PC-3 (cell line): Measurements from ENCODE around the gene BACH2. TPM values are rescaled to one million over a fixed set of nuclear protein-coding genes. Genes with fewer than 3 reads are reported as not detected.

Experiments
- ATAC-seq: fragments of 200-7000 bp; cut with Tn5 transposase; 2 replicates; pipeline ENCODE4 v1.9.1; 2020; ENCODE audit warnings: mild to moderate bottlenecking, moderate library complexity
- BruUV-seq: library from RNA; stranded (reverse); fragments of 400-500 nt; replicated peaks from 2 replicates; lab custom pipeline; 2021; lab: Mats Ljungman, UMichigan
- CTCF ChIA-PET: fragments of 300-600 bp; sonication (Branson Sonifier 250); formaldehyde crosslinking; loops from one replicate; lab custom pipeline; 2022; ENCODE audit warnings: antibody characterized with exemption; lab: Charles Lee
- POLR2A ChIA-PET: fragments of 300-600 bp; sonication (Branson Sonifier 250); formaldehyde crosslinking; loops from one replicate; lab custom pipeline; 2022; ENCODE audit warnings: antibody characterized with exemption; ENCODE audit not compliant: unreplicated experiment; lab: Charles Lee
- DNase-seq: peaks from one replicate; pipeline ENCODE4 v3.0.0-alpha.2; 2015
- H2AFZ ChIP-seq: fragments of 300-600 bp; sonication (generic); 2 replicates; pipeline ENCODE4 v1.6.0; 2016; ENCODE audit warnings: antibody characterized with exemption, low read length
- H3F3A ChIP-seq: fragments of 300-600 bp; sonication (generic); one replicate; pipeline ENCODE4 v1.6.0; 2017; ENCODE audit warnings: antibody characterized with exemption, low read length, control low read depth, mild to moderate bottlenecking; ENCODE audit not compliant: unreplicated experiment
- H3K27ac ChIP-seq: fragments of 300-600 bp; sonication (generic); 2 replicates; pipeline ENCODE4 v1.5.1; 2016; ENCODE audit warnings: mild to moderate bottlenecking, low read length
- H3K27me3 ChIP-seq: fragments of 300-600 bp; sonication (generic); 2 replicates; pipeline ENCODE4 v1.6.1; 2016; ENCODE audit warnings: low read length, mixed read lengths
- H3K36me3 ChIP-seq: fragments of 300-600 bp; sonication (generic); 2 replicates; pipeline ENCODE4 v1.6.1; 2016; ENCODE audit warnings: low read depth, mixed run types, low read length, mixed read lengths
- H3K4me1 ChIP-seq: fragments of 300-600 bp; sonication (generic); 2 replicates; pipeline ENCODE4 v1.5.1; 2016; ENCODE audit warnings: low read length; ENCODE audit not compliant: insufficient read depth
- H3K4me2 ChIP-seq: fragments of 300-600 bp; sonication (generic); 2 replicates; pipeline ENCODE4 v1.6.0; 2016; ENCODE audit warnings: low read length
- H3K4me3 ChIP-seq: fragments of 300-600 bp; sonication (generic); 2 replicates; pipeline ENCODE4 v1.5.1; 2016; ENCODE audit warnings: mild to moderate bottlenecking, low read length, mixed read lengths
- H3K79me2 ChIP-seq: fragments of 300-600 bp; sonication (generic); 2 replicates; pipeline ENCODE4 v1.6.1; 2017; ENCODE audit warnings: low read length, mixed read lengths
- H3K9ac ChIP-seq: fragments of 300-600 bp; sonication (generic); 2 replicates; pipeline ENCODE4 v1.6.0; 2016; ENCODE audit warnings: mild to moderate bottlenecking, low read length
- H3K9me2 ChIP-seq: fragments of 300-600 bp; sonication (generic); replicated peaks from 2 replicates; pipeline ENCODE4 v1.6.1; 2016; ENCODE audit warnings: mixed run types, low read length, mixed read lengths
- H3K9me3 ChIP-seq: fragments of 300-600 bp; sonication (generic); 2 replicates; pipeline ENCODE4 v1.6.1; 2016; ENCODE audit warnings: low read length, mixed read lengths
- H4K20me1 ChIP-seq: fragments of 300-600 bp; sonication (generic); 2 replicates; pipeline ENCODE4 v1.6.1; 2016; ENCODE audit warnings: low read length, mixed read lengths
- CTCF ChIP-seq: fragments of 300-600 bp; sonication (generic); conservative IDR thresholded peaks from 2 replicates; pipeline ENCODE4 v1.5.1; 2017; ENCODE audit warnings: antibody characterized with exemption, low read depth, mild to moderate bottlenecking, low read length
- EZH2 ChIP-seq: fragments of 300-600 bp; sonication (generic); IDR thresholded peaks from one replicate; pipeline ENCODE4 v1.6.1; 2017; ENCODE audit warnings: antibody characterized with exemption, mild to moderate bottlenecking, low read length; ENCODE audit not compliant: unreplicated experiment
- EZH2phosphoT487 ChIP-seq: fragments of 300-600 bp; sonication (generic); IDR thresholded peaks from 2 replicates; pipeline ENCODE4 v1.6.1; 2018; ENCODE audit warnings: mild to moderate bottlenecking, antibody characterized with exemption, low read length, borderline replicate concordance
- intact Hi-C: fragments of 100-400 bp; cut with micrococcal nuclease; formaldehyde crosslinking; loops from 2 replicates; pipeline ENCODE4 v1.9.0; 2023
- total RNA-seq: library from RNA; depleted of rRNA; stranded (reverse); fragments of >200 nt; gene quantifications from 2 replicates; pipeline ENCODE4 v1.2.3, GENCODE V29; 2014

BACH2 gene
- total RNA-seq, 1 experiment from 2014 or later: 7.0 TPM

GRCh38 chr6:90216072-90216977 is 80.3 kb downstream of the BACH2 start:
- no peaks in the 10 kb centered on the region for H3K79me2 ChIP-seq
- no TSS peak for BruUV-seq
- DNase-seq: no peak
- H3F3A ChIP-seq: no peaks in the 10 kb centered on the region
- H4K20me1 ChIP-seq: no peaks in the 10 kb centered on the region
- intact Hi-C loops: loop anchor here (5.0 kb wide), 2 partner anchors 36 to 261 kb away; no protein-coding TSS in a partner anchor
- H3K4me3 ChIP-seq: no peak overlapping the region
- ATAC-seq: no peak
- no peaks in the 10 kb centered on the region for H3K27me3 ChIP-seq
- H3K9me2 ChIP-seq: no peaks in the 10 kb centered on the region
- TF ChIP-seq CTCF (no peak), EZH2 (no peak), EZH2phosphoT487 (no peak)
- H3K9ac ChIP-seq: no peak overlapping the region
- no peaks in the 10 kb centered on the region for H3K9me3 ChIP-seq
- H3K27ac ChIP-seq: no peak overlapping the region
- peaks cover 52% of the 10 kb centered on the region for H3K4me1 ChIP-seq
- no peak overlapping the region for H2AFZ ChIP-seq
- H3K36me3 ChIP-seq: no peaks in the 10 kb centered on the region
- no peak overlapping the region for H3K4me2 ChIP-seq
- POLR2A ChIA-PET: no interaction called here
- CTCF ChIA-PET: no interaction called here

DNA sequence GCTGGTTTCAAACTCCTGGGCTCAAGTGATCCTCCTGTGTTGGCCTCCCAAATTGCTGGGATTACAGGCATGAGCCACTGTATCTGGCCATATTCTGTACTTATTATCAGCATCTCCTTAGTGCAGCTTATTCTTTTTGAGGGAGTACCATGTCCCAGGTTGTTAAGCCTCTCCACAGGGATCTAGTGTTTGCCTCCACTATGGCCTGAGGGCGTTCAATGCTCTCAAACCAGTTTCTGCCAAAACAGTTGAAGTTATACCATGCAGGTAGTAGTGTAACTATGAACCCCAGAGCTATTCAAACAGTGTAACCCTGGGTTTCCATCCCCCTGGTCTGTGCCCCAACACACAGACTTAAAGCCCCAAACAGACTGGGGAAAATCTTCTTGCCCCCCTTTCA is 81.7 kb downstream of the BACH2 start:
- Histone ChIP-seq H3K9me3 (no peaks in the 10 kb centered on the region), H3K79me2 (no peaks in the 10 kb centered on the region), H3K9me2 (no peaks in the 10 kb centered on the region), H3K4me3 (no peak overlapping the region), H2AFZ (no peak overlapping the region), H3K4me2 (no peak overlapping the region), H3K9ac (no peak overlapping the region), H4K20me1 (no peaks in the 10 kb centered on the region), H3K36me3 (no peaks in the 10 kb centered on the region), H3K27me3 (no peaks in the 10 kb centered on the region), H3K4me1 (peaks cover 39% of the 10 kb centered on the region), H3F3A (no peaks in the 10 kb centered on the region), H3K27ac (no peak overlapping the region)
- ATAC-seq (no peak), DNase-seq (no peak)
- TF ChIP-seq CTCF (no peak), EZH2phosphoT487 (no peak), EZH2 (no peak)
- intact Hi-C loops: loop anchor here (5.0 kb wide), 2 partner anchors 37 to 262 kb away; no protein-coding TSS in a partner anchor
- CTCF ChIA-PET: interaction anchor here (1.0 kb wide), 1 partner anchor 274 kb away, joined by 3 read pairs; no protein-coding TSS in a partner anchor
- BruUV-seq: no TSS peak
- POLR2A ChIA-PET: no interaction called here

DNA sequence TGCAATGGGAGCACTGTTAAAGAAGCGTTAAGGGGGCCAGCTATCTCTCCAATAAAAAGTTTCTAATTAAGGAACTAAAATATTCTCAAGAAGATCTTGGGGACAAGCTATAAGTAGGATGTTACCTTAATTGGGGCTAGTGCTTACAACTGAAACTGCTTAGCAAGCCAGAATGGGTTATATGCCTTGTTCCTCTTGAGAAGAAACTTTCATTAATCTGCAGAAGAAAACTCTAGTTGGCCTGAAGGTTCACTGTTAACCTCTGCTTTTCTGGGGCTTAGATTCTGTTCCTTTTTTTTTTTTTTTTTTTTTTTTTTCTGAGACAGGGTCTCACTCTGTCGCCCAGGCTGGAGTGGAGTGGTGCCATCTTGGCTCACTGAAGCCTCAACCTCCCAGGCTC is 82.2 kb downstream of the BACH2 start:
- Histone ChIP-seq H4K20me1 (no peaks in the 10 kb centered on the region), H3K9me2 (no peaks in the 10 kb centered on the region), H3K79me2 (no peaks in the 10 kb centered on the region), H2AFZ (no peak overlapping the region), H3K4me1 (peaks cover 34% of the 10 kb centered on the region), H3K27ac (no peak overlapping the region), H3K27me3 (no peaks in the 10 kb centered on the region), H3F3A (no peaks in the 10 kb centered on the region), H3K9me3 (no peaks in the 10 kb centered on the region), H3K9ac (no peak overlapping the region), H3K36me3 (no peaks in the 10 kb centered on the region), H3K4me2 (no peak overlapping the region), H3K4me3 (no peak overlapping the region)
- no peak for ATAC-seq
- no peak for TF ChIP-seq EZH2
- no peak for TF ChIP-seq EZH2phosphoT487
- TF ChIP-seq CTCF: no peak
- CTCF ChIA-PET: no interaction called here
- BruUV-seq: no TSS peak
- intact Hi-C loops: no loop called here
- POLR2A ChIA-PET: no interaction called here
- no peak for DNase-seq
